Measurements from ENCODE around the gene CGNL1.

DNA sequence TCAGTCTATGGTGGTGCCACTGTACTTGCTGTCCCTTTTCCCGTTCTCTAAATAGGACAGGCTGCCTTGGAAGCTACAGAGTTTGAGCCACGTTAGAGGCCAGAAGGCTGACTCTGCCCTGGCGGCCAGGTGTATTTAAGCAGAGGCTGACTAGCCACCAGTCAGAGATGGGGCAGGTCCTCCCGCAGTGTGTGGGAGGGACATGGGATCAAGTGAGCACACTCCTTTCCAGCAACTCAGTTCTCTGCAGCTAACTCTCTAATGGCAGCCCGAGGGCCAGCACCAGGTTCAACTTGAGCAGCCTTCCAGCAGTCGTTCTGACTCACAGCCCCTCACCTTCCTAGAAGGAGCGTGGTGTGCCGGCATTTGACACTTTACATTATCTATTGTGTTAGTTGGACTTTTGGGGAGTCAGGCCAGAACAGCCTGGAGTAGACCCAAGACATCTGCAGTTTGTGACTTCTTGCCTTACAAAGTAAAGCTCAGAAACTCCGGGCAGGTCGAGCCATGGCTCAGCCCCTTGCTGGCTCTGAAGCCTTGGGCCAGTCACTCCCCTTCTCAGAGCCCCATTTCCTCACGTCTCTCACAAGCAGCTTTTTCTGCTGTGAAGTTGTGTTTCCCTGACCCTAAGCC is 168.7 kb downstream of the CGNL1 start:
- TF ChIP-seq, protein P1, sequence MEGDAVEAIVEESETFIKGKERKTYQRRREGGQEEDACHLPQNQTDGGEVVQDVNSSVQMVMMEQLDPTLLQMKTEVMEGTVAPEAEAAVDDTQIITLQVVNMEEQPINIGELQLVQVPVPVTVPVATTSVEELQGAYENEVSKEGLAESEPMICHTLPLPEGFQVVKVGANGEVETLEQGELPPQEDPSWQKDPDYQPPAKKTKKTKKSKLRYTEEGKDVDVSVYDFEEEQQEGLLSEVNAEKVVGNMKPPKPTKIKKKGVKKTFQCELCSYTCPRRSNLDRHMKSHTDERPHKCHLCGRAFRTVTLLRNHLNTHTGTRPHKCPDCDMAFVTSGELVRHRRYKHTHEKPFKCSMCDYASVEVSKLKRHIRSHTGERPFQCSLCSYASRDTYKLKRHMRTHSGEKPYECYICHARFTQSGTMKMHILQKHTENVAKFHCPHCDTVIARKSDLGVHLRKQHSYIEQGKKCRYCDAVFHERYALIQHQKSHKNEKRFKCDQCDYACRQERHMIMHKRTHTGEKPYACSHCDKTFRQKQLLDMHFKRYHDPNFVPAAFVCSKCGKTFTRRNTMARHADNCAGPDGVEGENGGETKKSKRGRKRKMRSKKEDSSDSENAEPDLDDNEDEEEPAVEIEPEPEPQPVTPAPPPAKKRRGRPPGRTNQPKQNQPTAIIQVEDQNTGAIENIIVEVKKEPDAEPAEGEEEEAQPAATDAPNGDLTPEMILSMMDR (IDR thresholded peaks at IDR 0.05), result no peak
- TF ChIP-seq POLR2A (IDR thresholded peaks at IDR 0.05), result no peak

Data from lower leg skin (tissue), 3 donors.